GM23338 (cell line): ENCODE results near the gene FANCC. TPM values are rescaled to one million over a fixed set of nuclear protein-coding genes. Genes with fewer than 3 reads are reported as not detected.

ENCODE experiments used
- ATAC-seq: fragments of 200-7000 bp; cut with Tn5 transposase; 3 replicates; pipeline ENCODE4 v1.9.1; 2020
- DNase-seq: peaks from one replicate; pipeline ENCODE4 v3.0.0-alpha.2; 2015; ENCODE audit warnings: low spot score
- H2AFZ ChIP-seq: fragments of 200-600 bp; sonication (generic); 2 replicates; pipeline ENCODE4 v1.8.0; 2016; ENCODE audit warnings: antibody characterized with exemption, mild to moderate bottlenecking, moderate library complexity
- H3F3A ChIP-seq: fragments of 200-600 bp; sonication (generic); replicated peaks from 2 replicates; pipeline ENCODE4 v1.8.0; 2017; ENCODE audit warnings: antibody characterized with exemption, mixed run types, low read depth
- H3K27ac ChIP-seq: fragments of 200-600 bp; sonication (generic); 2 replicates; pipeline ENCODE4 v1.6.1; 2016; ENCODE audit warnings: low read depth
- H3K27me3 ChIP-seq: fragments of 200-600 bp; sonication (generic); 2 replicates; pipeline ENCODE4 v1.8.0; 2016; ENCODE audit warnings: mild to moderate bottlenecking, mixed run types, moderate library complexity; ENCODE audit not compliant: insufficient read depth
- H3K36me3 ChIP-seq: fragments of 200-600 bp; sonication (generic); 2 replicates; pipeline ENCODE4 v1.8.0; 2016; ENCODE audit warnings: mild to moderate bottlenecking; ENCODE audit not compliant: insufficient read depth
- H3K4me1 ChIP-seq: fragments of 200-600 bp; sonication (generic); 2 replicates; pipeline ENCODE4 v1.8.0; 2016; ENCODE audit warnings: mild to moderate bottlenecking, moderate library complexity; ENCODE audit not compliant: insufficient read depth
- H3K4me2 ChIP-seq: fragments of 200-600 bp; sonication (generic); 2 replicates; pipeline ENCODE4 v1.7.1; 2017; ENCODE audit warnings: mixed run types
- H3K4me3 ChIP-seq: fragments of 200-600 bp; sonication (generic); 2 replicates; pipeline ENCODE4 v1.6.1; 2016; ENCODE audit warnings: mixed run types
- H3K79me2 ChIP-seq: fragments of 200-600 bp; sonication (generic); replicated peaks from 2 replicates; pipeline ENCODE4 v1.8.0; 2017; ENCODE audit warnings: mild to moderate bottlenecking; ENCODE audit not compliant: insufficient read depth
- H3K9me2 ChIP-seq: fragments of 200-600 bp; sonication (generic); 2 replicates; pipeline ENCODE4 v1.8.0; 2017; ENCODE audit not compliant: insufficient read depth
- H4K20me1 ChIP-seq: fragments of 200-600 bp; sonication (generic); replicated peaks from 2 replicates; pipeline ENCODE4 v1.8.0; 2017; ENCODE audit warnings: mild to moderate bottlenecking; ENCODE audit not compliant: insufficient read depth
- H3K27ac Mint-ChIP-seq: 2 replicates; pipeline ENCODE4 v1.8.0; 2020; ENCODE audit warnings: inconsistent platforms, mild to moderate bottlenecking, moderate library complexity, mixed read lengths
- H3K27me3 Mint-ChIP-seq: 3 replicates; pipeline ENCODE4 v1.8.0; 2022; ENCODE audit warnings: low read depth, mild to moderate bottlenecking, moderate library complexity, mixed read lengths, inconsistent platforms; ENCODE audit not compliant: insufficient read depth, poor library complexity
- H3K36me3 Mint-ChIP-seq: 3 replicates; pipeline ENCODE4 v1.8.0; 2021; ENCODE audit warnings: low read depth, mild to moderate bottlenecking, inconsistent platforms, moderate library complexity, mixed read lengths
- H3K4me1 Mint-ChIP-seq: 3 replicates; pipeline ENCODE4 v1.8.0; 2020; ENCODE audit warnings: mild to moderate bottlenecking, inconsistent platforms, mixed read lengths
- H3K4me3 Mint-ChIP-seq: 3 replicates; pipeline ENCODE4 v1.8.0; 2021; ENCODE audit warnings: moderate library complexity, mild to moderate bottlenecking, inconsistent platforms, mixed read lengths
- H3K9me3 Mint-ChIP-seq: 3 replicates; pipeline ENCODE4 v1.8.0; 2020; ENCODE audit warnings: moderate library complexity, mild to moderate bottlenecking, inconsistent platforms, mixed read lengths
- CREB1 ChIP-seq: fragments of 250-450 bp; sonication (Bioruptor Pico); IDR thresholded peaks from 2 replicates; pipeline ENCODE4 v1.5.0; 2020; ENCODE audit warnings: low read depth, mild to moderate bottlenecking, moderate library complexity
- CTCF ChIP-seq, 2 experiments: fragments of 200-600 bp in 1 of 2; sonication (generic) in 1 of 2; conservative IDR thresholded peaks; 2 replicates each; pipeline versions ENCODE4 v1.5.1 to v1.6.1; 2016 to 2017; ENCODE audit warnings: antibody characterized with exemption in 2 of 2, low read depth in 2 of 2, mild to moderate bottlenecking in 2 of 2, moderate library complexity in 1 of 2
- ETS1 ChIP-seq: IDR thresholded peaks from 2 replicates; pipeline ENCODE4 v1.6.1; 2016; ENCODE audit warnings: antibody characterized with exemption
- EZH2 ChIP-seq: fragments of 200-600 bp; sonication (generic); IDR thresholded peaks from one replicate; pipeline ENCODE4 v1.8.0; 2017; ENCODE audit warnings: antibody characterized with exemption, mild to moderate bottlenecking, low read depth; ENCODE audit not compliant: unreplicated experiment
- EZH2phosphoT487 ChIP-seq: fragments of 200-600 bp; sonication (generic); IDR thresholded peaks from one replicate; pipeline ENCODE4 v1.8.1; 2018; ENCODE audit warnings: antibody characterized with exemption; ENCODE audit not compliant: unreplicated experiment
- JUNB ChIP-seq: IDR thresholded peaks from one replicate; pipeline ENCODE4 v1.6.1; 2016; ENCODE audit warnings: antibody characterized with exemption; ENCODE audit not compliant: unreplicated experiment
- NANOG ChIP-seq: IDR thresholded peaks from 2 replicates; pipeline ENCODE4 v1.6.1; 2016; ENCODE audit warnings: antibody characterized with exemption, borderline replicate concordance
- POLR2AphosphoS5 ChIP-seq: IDR thresholded peaks from 2 replicates; pipeline ENCODE4 v1.6.1; 2016; ENCODE audit warnings: antibody characterized with exemption, low read depth
- REST ChIP-seq: IDR thresholded peaks from one replicate; pipeline ENCODE4 v1.6.1; 2018; ENCODE audit warnings: antibody characterized with exemption; ENCODE audit not compliant: unreplicated experiment
- ZNF114 ChIP-seq: fragments of 250-450 bp; sonication (Bioruptor Pico); IDR thresholded peaks from 2 replicates; pipeline ENCODE4 v1.5.0; 2020; ENCODE audit warnings: mild to moderate bottlenecking, moderate library complexity
- ZNF331 ChIP-seq: fragments of 250-450 bp; sonication (Bioruptor Pico); IDR thresholded peaks from 2 replicates; pipeline ENCODE4 v1.5.0; 2020; ENCODE audit warnings: low read depth, mild to moderate bottlenecking, moderate library complexity
- ZNF462 ChIP-seq: fragments of 250-450 bp; sonication (Bioruptor Pico); IDR thresholded peaks from 2 replicates; pipeline ENCODE4 v1.5.0; 2020; ENCODE audit warnings: mild to moderate bottlenecking, moderate library complexity
- polyA plus RNA-seq: library from polyadenylated mRNA; unstranded; fragments of >200 nt; fragmentation: Nextera tagmentation; extraction: Ambion mirVana; gene quantifications from 2 replicates; pipeline ENCODE4 v1.2.1, GENCODE V29; 2016
- total RNA-seq: library from RNA; depleted of rRNA; stranded (reverse); fragments of >200 nt; shearing (Covaris generic); gene quantifications from 2 replicates; pipeline ENCODE4 v1.2.3, GENCODE V29; 2014

FANCC gene
- total and polyA plus RNA-seq, 2 experiments from 2014 or later, result 7.8 to 18.1 TPM

GRCh38 chr9:95150903-95151302 lies 166.6 kb downstream of the FANCC start:
- no peaks in the 10 kb centered on the region for H3K9me2 ChIP-seq
- H3K79me2 ChIP-seq, result no peaks in the 10 kb centered on the region
- no peak overlapping the region for H2AFZ ChIP-seq
- no peak overlapping the region for H3K27ac ChIP-seq
- Mint-ChIP-seq H3K27ac (no peak overlapping the region), H3K9me3 (no peaks in the 10 kb centered on the region; the same call in 2 of the 3 replicates), H3K27me3 (peaks cover 2% of the 10 kb centered on the region), H3K36me3 (no peaks in the 10 kb centered on the region; the same call in 2 of the 3 replicates), H3K4me3 (no peak overlapping the region), H3K4me1 (peaks cover 5% of the 10 kb centered on the region)
- ATAC-seq, result no peak
- H3K4me3 ChIP-seq, result no peak overlapping the region
- no peak for TF ChIP-seq EZH2
- no peak for TF ChIP-seq CREB1 (CRISPR knock-in tag)
- TF ChIP-seq ZNF462 (CRISPR knock-in tag), result no peak
- TF ChIP-seq ETS1, result no peak
- no peak for TF ChIP-seq NANOG
- TF ChIP-seq POLR2AphosphoS5, result no peak
- TF ChIP-seq JUNB, result no peak
- TF ChIP-seq EZH2phosphoT487, result no peak
- TF ChIP-seq REST, result no peak
- no peak for TF ChIP-seq ZNF331 (CRISPR knock-in tag)
- no peak for TF ChIP-seq ZNF114 (CRISPR knock-in tag)
- TF ChIP-seq CTCF (conservative IDR thresholded peaks at IDR 0.05; ENCODE audit: low read depth in 2 of 2), result no peak
- no peaks in the 10 kb centered on the region for H3K27me3 ChIP-seq
- H3K36me3 ChIP-seq, result no peaks in the 10 kb centered on the region
- no peak overlapping the region for H3K4me2 ChIP-seq
- no peaks in the 10 kb centered on the region for H4K20me1 ChIP-seq
- no peak for DNase-seq
- no peaks in the 10 kb centered on the region; the same call in 1 of the 2 replicates for H3K4me1 ChIP-seq
- no peaks in the 10 kb centered on the region for H3F3A ChIP-seq
